ENCODE results near the gene COMMD6.

Gene COMMD6

DNA sequence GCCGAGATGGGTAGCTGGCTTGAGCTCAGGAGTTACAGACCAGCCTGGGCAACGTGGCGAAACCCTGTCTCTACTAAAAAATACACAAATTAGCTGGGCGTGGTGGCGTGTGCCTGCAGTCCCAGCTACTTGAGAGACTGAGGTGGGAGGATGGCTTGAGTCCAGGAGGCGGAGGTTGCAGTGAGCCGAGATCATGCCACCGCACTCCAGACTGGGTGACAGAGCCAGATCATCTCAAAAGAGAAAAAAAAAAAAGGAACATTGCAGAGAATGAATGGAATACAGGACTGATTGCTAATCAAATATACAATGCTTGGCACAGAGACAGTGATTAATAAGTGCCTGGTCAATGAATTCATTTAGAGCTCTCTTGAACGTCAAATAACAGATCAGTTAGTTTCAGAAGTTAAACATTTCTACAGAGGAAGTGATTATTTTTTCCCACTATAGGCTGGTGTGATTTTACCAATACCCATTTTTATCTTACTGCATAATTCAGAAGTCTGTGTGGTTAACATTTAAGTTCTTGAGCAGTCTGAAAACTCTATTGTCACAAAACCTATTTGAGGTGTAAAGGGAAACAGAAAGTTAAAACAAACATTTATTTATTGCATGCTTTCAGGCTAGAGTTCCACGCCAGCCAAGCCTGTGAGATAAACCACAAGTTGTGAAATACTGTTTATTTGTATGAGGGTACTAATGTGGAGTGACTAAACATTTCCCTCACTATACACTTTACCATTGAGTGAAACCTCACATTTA is 48.0 kb downstream of the COMMD6 start:
- Histone ChIP-seq H3K9ac (ENCODE audit: low read depth, low read length, poor library complexity) (no peak overlapping the region), H3K27me3 (ENCODE audit: control insufficient read depth in 3 of 3, insufficient read depth in 3 of 3, low read depth in 1 of 3, low read length in 3 of 3) (no peaks in the 10 kb centered on the region), H2BK120ac (ENCODE audit: low read depth, low read length) (no peak overlapping the region), H3K79me1 (ENCODE audit: low read depth, low read length) (no peaks in the 10 kb centered on the region), H4K91ac (ENCODE audit: low read depth, low read length, poor library complexity) (no peak overlapping the region), H3K18ac (ENCODE audit: low read length) (no peak overlapping the region), H2BK12ac (ENCODE audit: low read length) (no peak overlapping the region), H3K36me3 (replicated peaks in 1 of 2; ENCODE audit: control insufficient read depth in 2 of 2, insufficient read depth in 2 of 2, low read length in 2 of 2) (no peaks in the 10 kb centered on the region), H2AK5ac (ENCODE audit: low read depth, low read length) (no peak overlapping the region), H2BK5ac (ENCODE audit: low read length) (no peak overlapping the region), H3K23ac (ENCODE audit: low read depth, low read length, poor library complexity) (no peak overlapping the region), H4K8ac (ENCODE audit: low read depth, low read length) (no peak overlapping the region), H3K4me3 (ENCODE audit: low read length in 2 of 2) (no peak overlapping the region), H3K4me2 (ENCODE audit: insufficient read depth, low read length, poor library complexity, severe bottlenecking) (no peak overlapping the region), H3K9me3 (replicated peaks in 1 of 2; ENCODE audit: control insufficient read depth in 2 of 2, insufficient read depth in 1 of 2, low read depth in 1 of 2, low read length in 2 of 2) (no peaks in the 10 kb centered on the region), H3K4ac (ENCODE audit: low read length) (no peak overlapping the region), H3K14ac (ENCODE audit: low read length) (no peak overlapping the region), H3K4me1 (ENCODE audit: control insufficient read depth in 2 of 2, insufficient read depth in 1 of 2, low read depth in 1 of 2, low read length in 2 of 2) (peaks cover 4 to 5% of the 10 kb centered on the region in 2 donors), H3K27ac (replicated peaks; ENCODE audit: low read length) (no peak overlapping the region), H2AFZ (ENCODE audit: low read length) (no peak overlapping the region), H2BK15ac (ENCODE audit: low read length) (no peak overlapping the region)
- WGBS, 2 donors (ENCODE audit: extremely low coverage in 2 of 2, insufficient read length in 2 of 2, insufficient replicate concordance in 1 of 2), result no CpG with 5 or more reads among the region's 10 CpGs
- DNase-seq (ENCODE audit: low spot score), result no peak

DNA sequence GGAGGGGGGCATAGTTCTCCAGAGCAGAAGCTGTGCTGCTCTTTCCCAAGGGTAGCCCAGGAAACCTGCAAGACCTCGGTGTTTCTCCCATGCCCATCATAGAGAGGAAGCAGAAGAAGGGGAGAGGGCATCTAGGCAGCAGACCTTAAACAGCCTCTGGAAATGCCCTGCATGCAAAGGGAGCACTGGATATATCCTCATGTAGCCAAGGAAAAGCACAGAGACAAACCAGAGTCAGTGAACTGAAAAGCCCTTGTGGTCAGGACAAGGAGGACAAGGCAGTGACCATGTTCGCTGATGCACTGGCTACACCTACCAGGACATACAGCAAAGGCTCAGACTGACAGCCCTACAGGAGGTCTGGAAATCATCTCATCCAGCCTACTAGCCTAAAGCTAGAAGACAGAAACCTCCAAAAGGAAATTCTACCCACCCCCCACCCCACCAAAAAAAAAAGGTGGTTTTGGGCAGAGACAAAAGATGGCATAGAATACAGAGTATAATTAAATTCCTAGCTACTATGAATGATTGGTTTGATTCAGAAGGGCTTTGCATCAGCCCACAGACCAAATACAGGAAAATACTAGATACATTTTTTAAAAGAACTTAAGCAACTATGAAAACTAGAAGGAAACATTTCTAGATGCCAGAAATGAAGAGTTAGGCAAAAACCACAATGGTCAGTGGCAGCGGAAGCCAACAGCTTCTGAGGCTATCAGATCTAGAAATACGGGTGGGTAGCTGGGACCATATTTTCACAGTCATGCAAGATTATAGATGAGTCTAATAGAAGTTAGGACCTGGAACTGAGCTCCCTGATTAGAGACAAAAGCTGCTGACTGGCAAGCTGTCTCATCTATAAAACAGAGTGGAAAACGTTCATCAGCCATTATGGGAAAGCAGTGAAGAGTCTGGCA is 51.2 kb downstream of the COMMD6 start:
- no CpG with 5 or more reads among the region's 5 CpGs for WGBS, 2 donors (ENCODE audit: extremely low coverage in 2 of 2, insufficient read length in 2 of 2, insufficient replicate concordance in 1 of 2)
- DNase-seq (ENCODE audit: low spot score), result no peak
- H3K27ac ChIP-seq (replicated peaks; ENCODE audit: low read length), result no peak overlapping the region

GRCh38 chr13:75485286-75486062 is 52.2 kb downstream of the COMMD6 start:
- Histone ChIP-seq H3K4me3 (ENCODE audit: low read length in 2 of 2) (no peak overlapping the region), H3K9me3 (replicated peaks in 1 of 2; ENCODE audit: control insufficient read depth in 2 of 2, insufficient read depth in 1 of 2, low read depth in 1 of 2, low read length in 2 of 2) (no peaks in the 10 kb centered on the region), H2AK5ac (ENCODE audit: low read depth, low read length) (no peak overlapping the region), H3K27ac (replicated peaks; ENCODE audit: low read length) (no peak overlapping the region), H3K27me3 (ENCODE audit: control insufficient read depth in 3 of 3, insufficient read depth in 3 of 3, low read depth in 1 of 3, low read length in 3 of 3) (no peaks in the 10 kb centered on the region), H3K4me2 (ENCODE audit: insufficient read depth, low read length, poor library complexity, severe bottlenecking) (no peak overlapping the region), H2BK120ac (ENCODE audit: low read depth, low read length) (no peak overlapping the region), H2BK15ac (ENCODE audit: low read length) (no peak overlapping the region), H3K18ac (ENCODE audit: low read length) (no peak overlapping the region), H3K79me1 (ENCODE audit: low read depth, low read length) (peaks cover 1% of the 10 kb centered on the region), H3K14ac (ENCODE audit: low read length) (no peak overlapping the region), H2AFZ (ENCODE audit: low read length) (no peak overlapping the region), H3K36me3 (replicated peaks in 1 of 2; ENCODE audit: control insufficient read depth in 2 of 2, insufficient read depth in 2 of 2, low read length in 2 of 2) (no peaks in the 10 kb centered on the region), H4K91ac (ENCODE audit: low read depth, low read length, poor library complexity) (no peak overlapping the region), H3K23ac (ENCODE audit: low read depth, low read length, poor library complexity) (no peak overlapping the region), H3K9ac (ENCODE audit: low read depth, low read length, poor library complexity) (no peak overlapping the region), H2BK5ac (ENCODE audit: low read length) (no peak overlapping the region), H4K8ac (ENCODE audit: low read depth, low read length) (no peak overlapping the region), H2BK12ac (ENCODE audit: low read length) (no peak overlapping the region), H3K4ac (ENCODE audit: low read length) (no peak overlapping the region), H3K4me1 (ENCODE audit: control insufficient read depth in 2 of 2, insufficient read depth in 1 of 2, low read depth in 1 of 2, low read length in 2 of 2) (peaks cover 4 to 5% of the 10 kb centered on the region in 2 donors)
- DNase-seq (ENCODE audit: low spot score), result no peak
- no CpG with 5 or more reads among the region's 1 CpG for WGBS, 2 donors (ENCODE audit: extremely low coverage in 2 of 2, insufficient read length in 2 of 2, insufficient replicate concordance in 1 of 2)

More for the DNA sequence above, 51.2 kb downstream of the COMMD6 start:
- H3K14ac ChIP-seq (ENCODE audit: low read length), result no peak overlapping the region
- peaks cover 1% of the 10 kb centered on the region for H3K79me1 ChIP-seq (ENCODE audit: low read depth, low read length)
- H4K91ac ChIP-seq (ENCODE audit: low read depth, low read length, poor library complexity), result no peak overlapping the region
- H2BK12ac ChIP-seq (ENCODE audit: low read length), result no peak overlapping the region
- no peak overlapping the region for H2BK120ac ChIP-seq (ENCODE audit: low read depth, low read length)
- no peak overlapping the region for H3K9ac ChIP-seq (ENCODE audit: low read depth, low read length, poor library complexity)
- H2AK5ac ChIP-seq (ENCODE audit: low read depth, low read length), result no peak overlapping the region
- no peak overlapping the region for H2BK5ac ChIP-seq (ENCODE audit: low read length)
- no peak overlapping the region for H3K23ac ChIP-seq (ENCODE audit: low read depth, low read length, poor library complexity)
- H3K18ac ChIP-seq (ENCODE audit: low read length), result peak overlapping the region; percentile 44
- H4K8ac ChIP-seq (ENCODE audit: low read depth, low read length), result no peak overlapping the region
- H3K36me3 ChIP-seq (replicated peaks in 1 of 2; ENCODE audit: control insufficient read depth in 2 of 2, insufficient read depth in 2 of 2, low read length in 2 of 2), result no peaks in the 10 kb centered on the region
- no peaks in the 10 kb centered on the region for H3K27me3 ChIP-seq (ENCODE audit: control insufficient read depth in 3 of 3, insufficient read depth in 3 of 3, low read depth in 1 of 3, low read length in 3 of 3)
- H3K9me3 ChIP-seq (replicated peaks in 1 of 2; ENCODE audit: control insufficient read depth in 2 of 2, insufficient read depth in 1 of 2, low read depth in 1 of 2, low read length in 2 of 2), result no peaks in the 10 kb centered on the region
- peaks cover 4 to 5% of the 10 kb centered on the region in 2 donors for H3K4me1 ChIP-seq (ENCODE audit: control insufficient read depth in 2 of 2, insufficient read depth in 1 of 2, low read depth in 1 of 2, low read length in 2 of 2)
- H2AFZ ChIP-seq (ENCODE audit: low read length), result no peak overlapping the region
- no peak overlapping the region for H3K4me3 ChIP-seq (ENCODE audit: low read length in 2 of 2)
- no peak overlapping the region for H3K4ac ChIP-seq (ENCODE audit: low read length)
- H2BK15ac ChIP-seq (ENCODE audit: low read length), result no peak overlapping the region
- no peak overlapping the region for H3K4me2 ChIP-seq (ENCODE audit: insufficient read depth, low read length, poor library complexity, severe bottlenecking)

GRCh38 chr13:75482820-75483079 is 54.9 kb downstream of the COMMD6 start:
- Histone ChIP-seq H2AK5ac (ENCODE audit: low read depth, low read length) (no peak overlapping the region), H3K36me3 (replicated peaks in 1 of 2; ENCODE audit: control insufficient read depth in 2 of 2, insufficient read depth in 2 of 2, low read length in 2 of 2) (no peaks in the 10 kb centered on the region), H3K4me1 (ENCODE audit: control insufficient read depth in 2 of 2, insufficient read depth in 1 of 2, low read depth in 1 of 2, low read length in 2 of 2) (peaks cover 4 to 5% of the 10 kb centered on the region in 2 donors), H3K4me3 (ENCODE audit: low read length in 2 of 2) (peak overlapping the region in 1 of 2 donors; percentile 77), H3K23ac (ENCODE audit: low read depth, low read length, poor library complexity) (no peak overlapping the region), H3K18ac (ENCODE audit: low read length) (no peak overlapping the region), H2BK5ac (ENCODE audit: low read length) (no peak overlapping the region), H3K14ac (ENCODE audit: low read length) (no peak overlapping the region), H4K8ac (ENCODE audit: low read depth, low read length) (no peak overlapping the region), H3K4ac (ENCODE audit: low read length) (no peak overlapping the region), H2BK12ac (ENCODE audit: low read length) (no peak overlapping the region), H3K9me3 (replicated peaks in 1 of 2; ENCODE audit: control insufficient read depth in 2 of 2, insufficient read depth in 1 of 2, low read depth in 1 of 2, low read length in 2 of 2) (no peaks in the 10 kb centered on the region), H3K79me1 (ENCODE audit: low read depth, low read length) (peaks cover 1% of the 10 kb centered on the region), H3K9ac (ENCODE audit: low read depth, low read length, poor library complexity) (no peak overlapping the region), H4K91ac (ENCODE audit: low read depth, low read length, poor library complexity) (no peak overlapping the region), H2BK120ac (ENCODE audit: low read depth, low read length) (no peak overlapping the region), H3K4me2 (ENCODE audit: insufficient read depth, low read length, poor library complexity, severe bottlenecking) (no peak overlapping the region), H2BK15ac (ENCODE audit: low read length) (no peak overlapping the region), H2AFZ (ENCODE audit: low read length) (peak overlapping the region; percentile 98), H3K27ac (replicated peaks; ENCODE audit: low read length) (no peak overlapping the region), H3K27me3 (ENCODE audit: control insufficient read depth in 3 of 3, insufficient read depth in 3 of 3, low read depth in 1 of 3, low read length in 3 of 3) (no peaks in the 10 kb centered on the region)
- no CpG with 5 or more reads among the region's 1 CpG for WGBS, 2 donors (ENCODE audit: extremely low coverage in 2 of 2, insufficient read length in 2 of 2, insufficient replicate concordance in 1 of 2)
- no peak for DNase-seq (ENCODE audit: low spot score)

Measured in neuronal stem cell (in vitro differentiated cells).